ENCODE data around the gene TNNT2.

The TNNT2 gene

GRCh38 chr1:201318504-201319340 is 58.8 kb downstream of the TNNT2 start:
- no peak for DNase-seq (ENCODE audit: low read depth in 2 of 2, low spot score in 1 of 2)

GRCh38 chr1:201317551-201317950 is 59.9 kb downstream of the TNNT2 start:
- no peak for DNase-seq (ENCODE audit: low read depth in 2 of 2, low spot score in 1 of 2)

GRCh38 chr1:201316556-201316955 is 60.9 kb downstream of the TNNT2 start:
- no peak for DNase-seq (ENCODE audit: low read depth in 2 of 2, low spot score in 1 of 2)

- DNase-seq (ENCODE audit: low read depth in 2 of 2, low spot score in 1 of 2): no peak
Measured at GRCh38 chr1:201313086-201313485, 64.4 kb downstream of the TNNT2 start.

GRCh38 chr1:201312298-201312697 is 65.2 kb downstream of the TNNT2 start:
- no peak for DNase-seq (ENCODE audit: low read depth in 2 of 2, low spot score in 1 of 2)

GRCh38 chr1:201311356-201312011 is 66.0 kb downstream of the TNNT2 start:
- no peak for DNase-seq (ENCODE audit: low read depth in 2 of 2, low spot score in 1 of 2)

- DNase-seq (ENCODE audit: low read depth in 2 of 2, low spot score in 1 of 2): no peak
Measured at GRCh38 chr1:201310986-201311355, 66.5 kb downstream of the TNNT2 start.

- no peak for DNase-seq (ENCODE audit: low read depth in 2 of 2, low spot score in 1 of 2)
Measured at GRCh38 chr1:201310251-201310985, 67.1 kb downstream of the TNNT2 start.

- DNase-seq (ENCODE audit: low read depth in 2 of 2, low spot score in 1 of 2): no peak
Measured at GRCh38 chr1:201309416-201309815, 68.1 kb downstream of the TNNT2 start.
